C4-2B (cell line): ENCODE measurements around the gene OTUD1.

Experiments
- H3K27ac ChIP-seq: fragments of 450-650 bp; 2 replicates; pipeline ENCODE4 v1.5.1; 2017
- CTCF ChIP-seq: fragments of 450-650 bp; conservative IDR thresholded peaks from 2 replicates; pipeline ENCODE4 v1.5.1; 2017; ENCODE audit warnings: mild to moderate bottlenecking
- ZFX ChIP-seq: fragments of 450-650 bp; IDR thresholded peaks from 2 replicates; pipeline ENCODE4 v1.6.1; 2017

OTUD1 gene

GRCh38 chr10:23413629-23414089 is 25.2 kb upstream of the OTUD1 start:
- TF ChIP-seq CTCF = no peak
- no peak overlapping the region for H3K27ac ChIP-seq

GRCh38 chr10:23414658-23415057 is 24.2 kb upstream of the OTUD1 start:
- no peak overlapping the region for H3K27ac ChIP-seq

GRCh38 chr10:23417254-23417653 is 21.6 kb upstream of the OTUD1 start:
- no peak for TF ChIP-seq ZFX
- TF ChIP-seq CTCF = no peak
- H3K27ac ChIP-seq = no peak overlapping the region

More at GRCh38 chr10:23414658-23415057, 24.2 kb upstream of the OTUD1 start:
- TF ChIP-seq CTCF (no peak), ZFX (no peak)

- TF ChIP-seq ZFX (no peak), CTCF (no peak)
- H3K27ac ChIP-seq = no peak overlapping the region
These were observed 20.7 kb upstream of the OTUD1 start for GRCh38 chr10:23418051-23418681.

GRCh38 chr10:23419201-23419600 is 19.7 kb upstream of the OTUD1 start:
- H3K27ac ChIP-seq = no peak overlapping the region
- no peak for TF ChIP-seq CTCF
- no peak for TF ChIP-seq ZFX

GRCh38 chr10:23419655-23420329 is 19.1 kb upstream of the OTUD1 start:
- TF ChIP-seq CTCF (no peak), ZFX (no peak)
- H3K27ac ChIP-seq = no peak overlapping the region; the same call in 1 of the 2 replicates

- H3K27ac ChIP-seq = no peak overlapping the region
- no peak for TF ChIP-seq ZFX
- TF ChIP-seq CTCF = no peak
These were observed 17.5 kb upstream of the OTUD1 start for GRCh38 chr10:23421397-23421796.
